Ishikawa (cell line): Measurements from ENCODE around the gene MED12L.

Experiments
- CEBPB ChIP-seq: IDR thresholded peaks from 2 replicates; pipeline ENCODE4 v1.6.1; 2012
- EGR1 ChIP-seq: IDR thresholded peaks from 2 replicates; pipeline ENCODE4 v1.6.1; 2012
- EP300 ChIP-seq: IDR thresholded peaks from 2 replicates; pipeline ENCODE4 v1.6.1; 2012; ENCODE audit warnings: borderline replicate concordance
- FOXM1 ChIP-seq: IDR thresholded peaks from 2 replicates; pipeline ENCODE4 v1.6.1; 2012; ENCODE audit warnings: low read depth, borderline replicate concordance
- NFIC ChIP-seq: IDR thresholded peaks from 2 replicates; pipeline ENCODE4 v1.6.1; 2012
- RAD21 ChIP-seq: IDR thresholded peaks from 2 replicates; pipeline ENCODE4 v1.6.1; 2012; ENCODE audit warnings: low read depth
- YY1 ChIP-seq: IDR thresholded peaks from 2 replicates; pipeline ENCODE4 v1.6.1; 2012; ENCODE audit warnings: low read depth
- TF ChIP-seq, protein P1 (sequence below): IDR thresholded peaks from 2 replicates; pipeline ENCODE4 v1.6.1; 2012
- TF ChIP-seq, protein P2 (sequence below): IDR thresholded peaks from 2 replicates; pipeline ENCODE4 v1.6.1; 2012

DNA sequence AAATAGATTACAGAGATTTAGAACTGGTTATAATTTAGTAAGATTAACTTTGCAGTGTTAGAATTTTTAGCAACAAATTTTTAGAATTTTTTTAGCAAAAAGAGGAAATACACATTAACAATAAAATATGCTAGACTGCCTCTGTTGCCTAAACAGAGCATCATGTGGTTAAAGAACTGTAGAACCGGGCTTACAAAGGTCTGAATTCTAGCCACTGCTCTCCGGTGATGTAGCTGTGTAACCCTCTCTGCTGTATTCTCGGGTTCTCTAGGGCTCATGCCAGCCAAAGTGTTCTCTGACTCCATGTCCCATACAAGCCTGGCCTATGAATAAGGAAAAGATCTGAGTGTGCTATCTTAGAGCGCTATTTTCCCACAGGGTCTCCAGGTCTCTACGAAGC lies 302.0 kb downstream of the MED12L start:
- TF ChIP-seq, protein P1, sequence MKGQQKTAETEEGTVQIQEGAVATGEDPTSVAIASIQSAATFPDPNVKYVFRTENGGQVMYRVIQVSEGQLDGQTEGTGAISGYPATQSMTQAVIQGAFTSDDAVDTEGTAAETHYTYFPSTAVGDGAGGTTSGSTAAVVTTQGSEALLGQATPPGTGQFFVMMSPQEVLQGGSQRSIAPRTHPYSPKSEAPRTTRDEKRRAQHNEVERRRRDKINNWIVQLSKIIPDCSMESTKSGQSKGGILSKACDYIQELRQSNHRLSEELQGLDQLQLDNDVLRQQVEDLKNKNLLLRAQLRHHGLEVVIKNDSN, result no peak
- TF ChIP-seq EP300, result no peak
- no peak for TF ChIP-seq EGR1
- no peak for TF ChIP-seq FOXM1
- TF ChIP-seq YY1, result no peak
- no peak for TF ChIP-seq RAD21
- TF ChIP-seq, protein P2, sequence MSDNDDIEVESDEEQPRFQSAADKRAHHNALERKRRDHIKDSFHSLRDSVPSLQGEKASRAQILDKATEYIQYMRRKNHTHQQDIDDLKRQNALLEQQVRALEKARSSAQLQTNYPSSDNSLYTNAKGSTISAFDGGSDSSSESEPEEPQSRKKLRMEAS, result no peak
- no peak for TF ChIP-seq CEBPB
- TF ChIP-seq NFIC, result no peak
